HEK293 (cell line): ENCODE data around the gene EIF4G1.
"Not testable (repeated sequence)": the region's sequence is repeated elsewhere in the genome, so short reads cannot be mapped to it uniquely, and the experiment has no call there.

ENCODE experiments used
- CTCF ChIA-PET: fragments of 350-600 bp; formaldehyde crosslinking; extraction: SDS; loops from one replicate; lab custom pipeline; 2021; ENCODE audit warnings: antibody characterized with exemption; lab: Yijun Ruan, JAX
- POLR2A ChIA-PET: fragments of 300-600 bp; formaldehyde crosslinking; extraction: SDS; loops from one replicate; lab custom pipeline; 2020; ENCODE audit warnings: antibody characterized with exemption, inconsistent platforms; lab: Yijun Ruan, JAX
- H3K27ac ChIP-seq: fragments of 200-500 bp; sonication (Bioruptor generic); 2 replicates; pipeline ENCODE4 v1.5.1; 2014; ENCODE audit warnings: low read depth, low read length, control low read depth, inconsistent platforms; ENCODE audit errors: extremely low read depth
- H3K36me3 ChIP-seq, 2 experiments: fragments of 200-500 bp in 1 of 2; sonication (Bioruptor generic) in 1 of 2; 1 replicate in 1 of 2; 2 replicates in 1 of 2; pipeline ENCODE4 v1.5.1; 2014 to 2017; ENCODE audit warnings: inconsistent platforms in 2 of 2, low read length in 2 of 2; ENCODE audit not compliant: control insufficient read depth in 2 of 2, insufficient read depth in 1 of 2
- H3K4me1 ChIP-seq: fragments of 200-500 bp; sonication (Bioruptor generic); 2 replicates; pipeline ENCODE4 v1.5.1; 2014; ENCODE audit warnings: mild to moderate bottlenecking, low read length, inconsistent platforms; ENCODE audit not compliant: control insufficient read depth, insufficient read depth
- H3K4me3 ChIP-seq: 2 replicates; pipeline ENCODE4 v1.5.1; 2011; ENCODE audit warnings: low read depth, mild to moderate bottlenecking, control low read depth, low read length, moderate library complexity
- H3K9me3 ChIP-seq: fragments of 200-500 bp; sonication (Bioruptor generic); 2 replicates; pipeline ENCODE4 v1.5.1; 2014; ENCODE audit warnings: low read depth, low read length, inconsistent platforms; ENCODE audit not compliant: control insufficient read depth, insufficient read depth
- CTCF ChIP-seq: fragments of 450-650 bp; formaldehyde crosslinking; IDR thresholded peaks from 2 replicates; pipeline ENCODE4 v1.5.1; 2016; ENCODE audit warnings: missing biosample characterization, missing genetic modification characterization
- GLI2 ChIP-seq: fragments of 450-650 bp; formaldehyde crosslinking; IDR thresholded peaks from 2 replicates; pipeline ENCODE4; 2017; ENCODE audit warnings: missing biosample characterization, missing genetic modification characterization, low read depth, borderline replicate concordance
- MYNN ChIP-seq: fragments of 450-650 bp; formaldehyde crosslinking; IDR thresholded peaks from 2 replicates; pipeline ENCODE4 v1.5.1; 2016; ENCODE audit warnings: missing biosample characterization, missing genetic modification characterization, borderline replicate concordance
- PRDM2 ChIP-seq: fragments of 450-650 bp; formaldehyde crosslinking; IDR thresholded peaks from 2 replicates; pipeline ENCODE4 v1.5.1; 2016; ENCODE audit warnings: missing biosample characterization, missing genetic modification characterization, borderline replicate concordance
- SCRT2 ChIP-seq: fragments of 450-650 bp; formaldehyde crosslinking; IDR thresholded peaks from 2 replicates; pipeline ENCODE4 v1.5.1; 2016; ENCODE audit warnings: missing biosample characterization, missing genetic modification characterization
- YY2 ChIP-seq: fragments of 450-650 bp; formaldehyde crosslinking; IDR thresholded peaks from 2 replicates; pipeline ENCODE4 v1.5.1; 2016; ENCODE audit warnings: missing biosample characterization, missing genetic modification characterization
- ZBTB26 ChIP-seq: fragments of 450-650 bp; formaldehyde crosslinking; optimal IDR thresholded peaks from 2 replicates; pipeline ENCODE3; 2016; ENCODE audit warnings: missing biosample characterization, mild to moderate bottlenecking, missing genetic modification characterization
- ZFP3 ChIP-seq: fragments of 450-650 bp; formaldehyde crosslinking; IDR thresholded peaks from 2 replicates; pipeline ENCODE4 v1.5.1; 2016; ENCODE audit warnings: low read depth, missing biosample characterization, missing genetic modification characterization
- ZNF132 ChIP-seq: fragments of 450-650 bp; formaldehyde crosslinking; IDR thresholded peaks from 2 replicates; pipeline ENCODE4 v1.5.1; 2017; ENCODE audit warnings: missing biosample characterization, missing genetic modification characterization, borderline replicate concordance
- ZNF146 ChIP-seq: fragments of 450-650 bp; formaldehyde crosslinking; IDR thresholded peaks from 2 replicates; pipeline ENCODE4 v1.5.1; 2016; ENCODE audit warnings: missing biosample characterization, missing genetic modification characterization
- ZNF155 ChIP-seq: fragments of 450-650 bp; formaldehyde crosslinking; IDR thresholded peaks from 2 replicates; pipeline ENCODE4 v1.5.1; 2016; ENCODE audit warnings: missing biosample characterization, missing genetic modification characterization
- ZNF2 ChIP-seq: fragments of 450-650 bp; formaldehyde crosslinking; IDR thresholded peaks from 2 replicates; pipeline ENCODE4 v1.5.1; 2016; ENCODE audit warnings: missing biosample characterization, missing genetic modification characterization
- ZNF391 ChIP-seq: fragments of 450-650 bp; formaldehyde crosslinking; IDR thresholded peaks from 2 replicates; pipeline ENCODE4 v1.5.1; 2016; ENCODE audit warnings: low read depth, missing biosample characterization, missing genetic modification characterization, borderline replicate concordance
- ZNF398 ChIP-seq: fragments of 450-650 bp; formaldehyde crosslinking; IDR thresholded peaks from 2 replicates; pipeline ENCODE4 v1.5.1; 2017; ENCODE audit warnings: missing biosample characterization, missing genetic modification characterization
- ZNF510 ChIP-seq: fragments of 450-650 bp; formaldehyde crosslinking; IDR thresholded peaks from 2 replicates; pipeline ENCODE4 v1.5.1; 2018; ENCODE audit warnings: mild to moderate bottlenecking, missing genetic modification characterization, missing biosample characterization; ENCODE audit not compliant: insufficient replicate concordance
- ZNF621 ChIP-seq: fragments of 450-650 bp; formaldehyde crosslinking; IDR thresholded peaks from 2 replicates; pipeline ENCODE4 v1.5.1; 2017; ENCODE audit warnings: missing biosample characterization, missing genetic modification characterization
- ZNF654 ChIP-seq: fragments of 450-650 bp; formaldehyde crosslinking; IDR thresholded peaks from 2 replicates; pipeline ENCODE4 v1.5.1; 2016; ENCODE audit warnings: low read depth, missing biosample characterization, missing genetic modification characterization
- ZNF660 ChIP-seq: fragments of 450-650 bp; IDR thresholded peaks from 2 replicates; pipeline ENCODE4 v1.5.1; 2018; ENCODE audit warnings: missing biosample characterization, mild to moderate bottlenecking, missing genetic modification characterization
- ZNF704 ChIP-seq: fragments of 450-650 bp; formaldehyde crosslinking; IDR thresholded peaks from 2 replicates; pipeline ENCODE4 v1.5.1; 2016; ENCODE audit warnings: missing biosample characterization, missing genetic modification characterization
- ZNF747 ChIP-seq: fragments of 450-650 bp; formaldehyde crosslinking; IDR thresholded peaks from 2 replicates; pipeline ENCODE4 v1.5.1; 2016; ENCODE audit warnings: missing biosample characterization, missing genetic modification characterization
- ZNF776 ChIP-seq: fragments of 450-650 bp; formaldehyde crosslinking; IDR thresholded peaks from 2 replicates; pipeline ENCODE4 v1.5.0; 2017; ENCODE audit warnings: missing biosample characterization, missing genetic modification characterization, borderline replicate concordance

The EIF4G1 gene

GRCh38 chr3:184338511-184338945 lies 24.1 kb downstream of the EIF4G1 start (continued):
- TF ChIP-seq ZBTB26 (peak; percentile 44), MYNN (peak; percentile 98), ZNF660 (tag by site-specific recombination) (peak; percentile 56; the same call in 1 of the 2 replicates)
- TF ChIP-seq, all 188 proteins: peak for 12

- POLR2A ChIA-PET, result interaction anchor here (2.0 kb wide), 1 partner anchor 33 kb away, joined by 5 read pairs; no protein-coding TSS in a partner anchor
- CTCF ChIA-PET, result interaction anchor here (0.8 kb wide), 1 partner anchor 16 kb away, joined by 3 read pairs; no protein-coding TSS in a partner anchor
- H3K36me3 ChIP-seq, result peaks cover 0 to 54% of the 10 kb centered on the region in 2 experiments; a peak in 1 of 3 replicates
- no peak overlapping the region for H3K27ac ChIP-seq
- H3K4me3 ChIP-seq, result peak overlapping the region; percentile 11
- H3K4me1 ChIP-seq, result no peaks in the 10 kb centered on the region
- no peak for TF ChIP-seq ZFP3
- TF ChIP-seq ZNF776 (tag by site-specific recombination), result no peak
- no peak for TF ChIP-seq YY2 (tag by site-specific recombination)
- no peak for TF ChIP-seq SCRT2 (tag by site-specific recombination)
- TF ChIP-seq ZNF621 (tag by site-specific recombination), result no peak
- no peak for TF ChIP-seq ZNF146 (tag by site-specific recombination)
- no peak for TF ChIP-seq ZNF510 (tag by site-specific recombination)
- TF ChIP-seq ZNF132 (tag by site-specific recombination), result no peak
- no peak for TF ChIP-seq CTCF (tag by site-specific recombination)
- no peak for TF ChIP-seq GLI2 (tag by site-specific recombination)
- TF ChIP-seq PRDM2, result no peak
- TF ChIP-seq ZNF391 (tag by site-specific recombination), result no peak
- TF ChIP-seq ZNF654 (tag by site-specific recombination), result no peak
- no peak for TF ChIP-seq ZNF704
- TF ChIP-seq ZNF155, result no peak
- no peak for TF ChIP-seq ZNF747 (tag by site-specific recombination)
- TF ChIP-seq ZNF398 (tag by site-specific recombination), result no peak
- TF ChIP-seq ZNF2 (tag by site-specific recombination), result no peak
- no peaks in the 10 kb centered on the region for H3K9me3 ChIP-seq
Measured at GRCh38 chr3:184339001-184339400, 24.6 kb downstream of the EIF4G1 start.

- H3K9me3 ChIP-seq, POLR2A ChIA-PET, H3K4me1 ChIP-seq, H3K4me3 ChIP-seq, CTCF ChIA-PET, H3K27ac ChIP-seq: not testable (repeated sequence)
- peaks cover 0 to 54% of the 10 kb centered on the region in 2 experiments; a peak in 1 of 3 replicates for H3K36me3 ChIP-seq
Measured at GRCh38 chr3:184339451-184340135, 25.2 kb downstream of the EIF4G1 start.
